GM12892 (cell line): Measurements from ENCODE around the gene SFT2D2.

ENCODE experiments used
- POLR2A ChIP-seq: IDR thresholded peaks from 2 replicates; pipeline ENCODE4 v1.6.1; 2011; ENCODE audit warnings: low read depth, low read length, control low read depth
- POLR2AphosphoS5 ChIP-seq: IDR thresholded peaks from 2 replicates; pipeline ENCODE4 v1.6.1; 2011; ENCODE audit warnings: low read depth, low read length, control low read depth
- TAF1 ChIP-seq: IDR thresholded peaks from 2 replicates; pipeline ENCODE4 v1.6.1; 2011; ENCODE audit warnings: low read depth, mild to moderate bottlenecking, control low read depth, low read length, borderline replicate concordance

DNA sequence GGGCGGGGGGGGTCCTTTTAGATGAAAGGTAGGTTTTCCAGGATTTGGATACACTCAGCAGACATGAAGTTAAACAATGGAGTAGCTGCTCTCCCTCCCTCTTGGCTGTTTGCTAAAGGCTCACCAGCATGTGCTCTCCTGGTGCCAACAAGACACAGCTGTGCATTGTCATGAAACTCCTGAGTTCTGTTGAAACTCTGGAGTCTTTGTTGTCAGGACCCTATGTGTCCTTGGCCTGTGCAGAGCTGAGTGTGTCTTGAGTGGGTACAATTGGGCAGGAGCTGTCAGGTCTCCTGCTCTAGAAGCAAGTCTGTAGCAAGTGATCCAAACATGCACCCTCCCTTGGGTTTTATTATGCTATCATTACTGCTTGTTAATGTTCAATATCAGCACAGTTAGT, 67.6 kb downstream of the SFT2D2 start:
- TF ChIP-seq POLR2A: no peak
- no peak for TF ChIP-seq POLR2AphosphoS5
- no peak for TF ChIP-seq TAF1
